CD14-positive monocyte (primary cell): ENCODE data around the gene TFAP2C. TPM values are rescaled to one million over a fixed set of nuclear protein-coding genes. Genes with fewer than 3 reads are reported as not detected.

Experiments
- DNase-seq, 3 donors: peaks; one replicate each; pipeline ENCODE4 v3.0.0-alpha.2; 2011 to 2022
- H2AFZ ChIP-seq: 2 replicates; pipeline ENCODE4 v1.6.0; 2012; ENCODE audit warnings: mild to moderate bottlenecking, low read depth, low read length, inconsistent platforms; ENCODE audit not compliant: insufficient read depth, poor library complexity, severe bottlenecking
- H3K27ac ChIP-seq, 2 donors: 1 replicate in 1 of 2; 2 replicates in 1 of 2; pipeline ENCODE4 v1.5.1; 2012 to 2013; ENCODE audit warnings: low read length in 2 of 2, control low read depth in 1 of 2, inconsistent platforms in 1 of 2, low read depth in 1 of 2, mild to moderate bottlenecking in 1 of 2
- H3K27me3 ChIP-seq, 2 donors: one replicate each; pipeline versions ENCODE4 v1.6.0 to v1.6.1; 2011 to 2013; ENCODE audit warnings: low read length in 2 of 2; ENCODE audit not compliant: control insufficient read depth in 2 of 2, insufficient read depth in 2 of 2
- H3K36me3 ChIP-seq, 2 donors: replicated peaks in 1 of 2; 1 replicate in 1 of 2; 2 replicates in 1 of 2; pipeline versions ENCODE4 v1.5.1 to v1.6.1; 2012 to 2013; ENCODE audit warnings: low read length in 2 of 2, control low read depth in 1 of 2, inconsistent platforms in 1 of 2, mild to moderate bottlenecking in 1 of 2; ENCODE audit not compliant: insufficient read depth in 2 of 2, control insufficient read depth in 1 of 2
- H3K4me1 ChIP-seq, 2 donors: 1 replicate in 1 of 2; 2 replicates in 1 of 2; pipeline versions ENCODE4 v1.5.1 to v1.6.1; 2012 to 2013; ENCODE audit warnings: low read length in 2 of 2, control low read depth in 1 of 2, inconsistent platforms in 1 of 2, mild to moderate bottlenecking in 1 of 2, moderate library complexity in 1 of 2; ENCODE audit not compliant: insufficient read depth in 2 of 2, control insufficient read depth in 1 of 2
- H3K4me2 ChIP-seq: replicated peaks from 2 replicates; pipeline ENCODE3; 2012; ENCODE audit warnings: low read length, moderate library complexity, mild to moderate bottlenecking; ENCODE audit not compliant: poor library complexity, severe bottlenecking; ENCODE audit errors: extremely low read depth
- H3K4me3 ChIP-seq, 3 experiments: fragments of 200-600 bp in 1 of 3; sonication (generic) in 1 of 3; replicated peaks in 1 of 3; 1 replicate in 2 of 3; 2 replicates in 1 of 3; pipeline ENCODE4 v1.5.1; 2011 to 2013; ENCODE audit warnings: low read length in 3 of 3, mild to moderate bottlenecking in 3 of 3, control low read depth in 2 of 3, low read depth in 2 of 3, inconsistent platforms in 1 of 3, moderate library complexity in 1 of 3
- H3K79me2 ChIP-seq: 2 replicates; pipeline ENCODE4 v1.6.0; 2012; ENCODE audit warnings: mild to moderate bottlenecking, control low read depth, inconsistent platforms, low read length, moderate library complexity; ENCODE audit not compliant: insufficient read depth
- H3K9ac ChIP-seq: 2 replicates; pipeline ENCODE4 v1.6.0; 2017; ENCODE audit warnings: low read length, mild to moderate bottlenecking; ENCODE audit not compliant: insufficient read depth, poor library complexity, severe bottlenecking
- H3K9me3 ChIP-seq, 2 donors: replicated peaks in 1 of 2; 1 replicate in 1 of 2; 2 replicates in 1 of 2; pipeline versions ENCODE4 v1.5.1 to v1.6.1; 2012 to 2013; ENCODE audit warnings: low read length in 2 of 2, control low read depth in 1 of 2; ENCODE audit not compliant: control insufficient read depth in 1 of 2, insufficient read depth in 1 of 2
- H4K20me1 ChIP-seq: 2 replicates; pipeline ENCODE4 v1.6.0; 2012; ENCODE audit warnings: mild to moderate bottlenecking, low read length, control low read depth, moderate library complexity; ENCODE audit not compliant: insufficient read depth
- H3K27ac Mint-ChIP-seq, 7 donors: one replicate each; pipeline ENCODE4 v1.8.0; 2020; ENCODE audit warnings: mild to moderate bottlenecking in 7 of 7, mixed read lengths in 7 of 7, moderate library complexity in 6 of 7, inconsistent platforms in 2 of 7
- H3K27me3 Mint-ChIP-seq, 3 donors: one replicate each; pipeline ENCODE4 v1.8.0; 2021 to 2022; ENCODE audit warnings: low read depth in 3 of 3, mild to moderate bottlenecking in 3 of 3, mixed read lengths in 3 of 3, moderate library complexity in 3 of 3, inconsistent platforms in 1 of 3
- H3K36me3 Mint-ChIP-seq, 2 donors: one replicate each; pipeline ENCODE4 v1.8.0; 2020; ENCODE audit warnings: mixed read lengths in 2 of 2, inconsistent platforms in 1 of 2, mild to moderate bottlenecking in 1 of 2
- H3K4me1 Mint-ChIP-seq: one replicate; pipeline ENCODE4 v1.8.0; 2020; ENCODE audit warnings: mild to moderate bottlenecking, mixed read lengths
- H3K4me3 Mint-ChIP-seq, 2 donors: one replicate each; pipeline ENCODE4 v1.8.0; 2020; ENCODE audit warnings: mild to moderate bottlenecking in 2 of 2, mixed read lengths in 2 of 2, moderate library complexity in 1 of 2
- H3K9me3 Mint-ChIP-seq, 7 donors: one replicate each; pipeline ENCODE4 v1.8.0; 2020 to 2022; ENCODE audit warnings: mixed read lengths in 7 of 7, mild to moderate bottlenecking in 6 of 7, moderate library complexity in 6 of 7, inconsistent platforms in 2 of 7
- WGBS: methylation state at CpG from one replicate; pipeline ENCODE4 v1.1.5; 2013; ENCODE audit warnings: missing lambda C conversion rate; ENCODE audit not compliant: insufficient coverage; 5-methylcytosine and 5-hydroxymethylcytosine counted together
- intact Hi-C, 2 donors: fragments of 100-400 bp; cut with micrococcal nuclease; formaldehyde crosslinking; loops; one replicate each; pipeline versions ENCODE4 v1.15.0 to v1.15.1; 2023
- polyA plus RNA-seq, 3 donors: library from polyadenylated mRNA; depleted of rRNA in 1 of 3; unstranded in 2 of 3; stranded (reverse) in 1 of 3; fragments of 300-500 nt in 2 of 3; fragments of >200 nt in 1 of 3; fragmentation: Illumina TruSeq in 2 of 3; gene quantifications; 1 replicate in 2 of 3; 2 replicates in 1 of 3; pipeline ENCODE4 v1.2.3, GENCODE V29; 2012 to 2021
- TF ChIP-seq, protein P1 (sequence below): fragments of 200-600 bp; IDR thresholded peaks from one replicate; pipeline ENCODE4 v1.8.0; 2022; ENCODE audit warnings: antibody characterized with exemption, mild to moderate bottlenecking

The TFAP2C gene
- polyA plus RNA-seq, 3 donors: not detected

DNA sequence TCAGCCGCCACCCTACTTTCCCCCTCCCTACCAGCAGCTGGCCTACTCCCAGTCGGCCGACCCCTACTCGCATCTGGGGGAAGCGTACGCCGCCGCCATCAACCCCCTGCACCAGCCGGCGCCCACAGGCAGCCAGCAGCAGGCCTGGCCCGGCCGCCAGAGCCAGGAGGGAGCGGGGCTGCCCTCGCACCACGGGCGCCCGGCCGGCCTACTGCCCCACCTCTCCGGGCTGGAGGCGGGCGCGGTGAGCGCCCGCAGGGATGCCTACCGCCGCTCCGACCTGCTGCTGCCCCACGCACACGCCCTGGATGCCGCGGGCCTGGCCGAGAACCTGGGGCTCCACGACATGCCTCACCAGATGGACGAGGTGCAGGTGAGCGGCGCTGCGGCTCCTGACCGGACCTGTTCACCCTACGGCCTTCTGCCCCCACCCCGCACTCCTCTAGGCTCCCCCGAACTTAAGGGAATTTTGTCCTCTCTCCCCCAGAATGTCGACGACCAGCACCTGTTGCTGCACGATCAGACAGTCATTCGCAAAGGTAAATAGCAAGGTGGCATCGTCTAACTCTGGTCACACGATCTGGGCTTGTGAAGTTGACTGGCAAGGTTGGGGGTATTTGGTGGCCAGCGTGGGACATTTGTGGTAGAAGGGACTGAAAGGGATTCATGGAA is 2.3 kb downstream of the TFAP2C start:
- H3K27ac Mint-ChIP-seq: no peak overlapping the region
- Histone ChIP-seq H3K27ac (no peak overlapping the region), H3K4me3 (no peak overlapping the region), H3K9ac (no peak overlapping the region), H4K20me1 (no peaks in the 10 kb centered on the region), H3K4me1 (peaks cover 10 to 21% of the 10 kb centered on the region in 2 donors), H3K36me3 (no peaks in the 10 kb centered on the region), H3K27me3 (peaks cover 68 to 92% of the 10 kb centered on the region in 2 donors), H3K9me3 (peaks cover 0 to 23% of the 10 kb centered on the region in 2 donors), H3K4me2 (no peak overlapping the region), H3K79me2 (no peaks in the 10 kb centered on the region), H2AFZ (no peak overlapping the region)
- H3K36me3 Mint-ChIP-seq: no peaks in the 10 kb centered on the region
- peaks cover 16% of the 10 kb centered on the region for H3K4me1 Mint-ChIP-seq
- TF ChIP-seq, protein P1, sequence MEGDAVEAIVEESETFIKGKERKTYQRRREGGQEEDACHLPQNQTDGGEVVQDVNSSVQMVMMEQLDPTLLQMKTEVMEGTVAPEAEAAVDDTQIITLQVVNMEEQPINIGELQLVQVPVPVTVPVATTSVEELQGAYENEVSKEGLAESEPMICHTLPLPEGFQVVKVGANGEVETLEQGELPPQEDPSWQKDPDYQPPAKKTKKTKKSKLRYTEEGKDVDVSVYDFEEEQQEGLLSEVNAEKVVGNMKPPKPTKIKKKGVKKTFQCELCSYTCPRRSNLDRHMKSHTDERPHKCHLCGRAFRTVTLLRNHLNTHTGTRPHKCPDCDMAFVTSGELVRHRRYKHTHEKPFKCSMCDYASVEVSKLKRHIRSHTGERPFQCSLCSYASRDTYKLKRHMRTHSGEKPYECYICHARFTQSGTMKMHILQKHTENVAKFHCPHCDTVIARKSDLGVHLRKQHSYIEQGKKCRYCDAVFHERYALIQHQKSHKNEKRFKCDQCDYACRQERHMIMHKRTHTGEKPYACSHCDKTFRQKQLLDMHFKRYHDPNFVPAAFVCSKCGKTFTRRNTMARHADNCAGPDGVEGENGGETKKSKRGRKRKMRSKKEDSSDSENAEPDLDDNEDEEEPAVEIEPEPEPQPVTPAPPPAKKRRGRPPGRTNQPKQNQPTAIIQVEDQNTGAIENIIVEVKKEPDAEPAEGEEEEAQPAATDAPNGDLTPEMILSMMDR: no peak
- intact Hi-C loops: no loop called here
- H3K4me3 Mint-ChIP-seq: peak overlapping the region in 1 of 2 donors; percentile 73
- no peak for DNase-seq
- 7% methylated on average over 48 of the region's 48 CpGs for WGBS
- H3K27me3 Mint-ChIP-seq: peaks cover 81 to 96% (median 81%) of the 10 kb centered on the region in 3 donors
- H3K9me3 Mint-ChIP-seq: peaks cover 0 to 17% (median 6%) of the 10 kb centered on the region in 7 donors

DNA sequence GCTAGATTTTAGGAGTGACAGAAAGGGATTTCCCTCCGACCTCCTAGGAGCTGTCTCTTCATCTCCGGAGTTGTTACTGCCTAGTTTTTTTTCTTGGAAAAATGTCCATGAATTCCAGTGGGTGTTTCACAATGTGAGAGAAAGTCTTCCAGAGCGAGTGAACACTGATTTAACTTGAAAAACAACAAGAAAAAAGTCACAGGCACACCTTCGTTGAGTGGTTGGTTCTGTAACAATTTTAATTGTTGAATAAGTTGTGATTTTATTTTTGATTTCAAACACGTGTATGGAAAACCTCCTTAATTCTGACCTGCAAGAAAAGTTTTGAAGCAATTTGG is 2.9 kb downstream of the TFAP2C start:
- H4K20me1 ChIP-seq: no peaks in the 10 kb centered on the region
- no peak overlapping the region for H3K9ac ChIP-seq
- peaks cover 0 to 19% of the 10 kb centered on the region in 2 donors for H3K9me3 ChIP-seq
- Mint-ChIP-seq H3K9me3 (peaks cover 0 to 13% (median 3%) of the 10 kb centered on the region in 7 donors), H3K4me1 (peaks cover 16% of the 10 kb centered on the region), H3K36me3 (no peaks in the 10 kb centered on the region), H3K27me3 (peaks cover 76 to 92% (median 77%) of the 10 kb centered on the region in 3 donors), H3K4me3 (peak overlapping the region in 1 of 2 donors; percentile 69), H3K27ac (no peak overlapping the region)
- H3K27ac ChIP-seq: no peak overlapping the region
- H3K36me3 ChIP-seq: no peaks in the 10 kb centered on the region
- no CpG with 5 or more reads among the region's 5 CpGs for WGBS
- peaks cover 10 to 21% of the 10 kb centered on the region in 2 donors for H3K4me1 ChIP-seq
- DNase-seq: no peak
- H3K27me3 ChIP-seq: peaks cover 64 to 90% of the 10 kb centered on the region in 2 donors
- H3K4me3 ChIP-seq: no peak overlapping the region
- no peak overlapping the region for H3K4me2 ChIP-seq
- intact Hi-C loops: no loop called here
- TF ChIP-seq, protein P1: no peak
- no peak overlapping the region for H2AFZ ChIP-seq
- no peaks in the 10 kb centered on the region for H3K79me2 ChIP-seq
